NB4 (cell line): Measurements from ENCODE around the gene MEF2A.

Experiments
- DNase-seq: peaks from one replicate; pipeline ENCODE4 v3.0.0; 2010; ENCODE audit warnings: low read depth
- H3K4me3 ChIP-seq: one replicate; pipeline ENCODE4 v1.5.1; 2011; ENCODE audit warnings: mild to moderate bottlenecking, low read depth, low read length, moderate library complexity
- CTCF ChIP-seq: IDR thresholded peaks from one replicate; pipeline ENCODE4 v1.5.1; 2012; ENCODE audit warnings: low read depth, low read length
- MAX ChIP-seq: IDR thresholded peaks from 2 replicates; pipeline ENCODE4 v1.6.1; 2011; ENCODE audit warnings: low read depth, low read length
- MYC ChIP-seq: IDR thresholded peaks from 2 replicates; pipeline ENCODE4 v1.6.1; 2011; ENCODE audit warnings: low read depth, low read length
- POLR2A ChIP-seq: IDR thresholded peaks from 2 replicates; pipeline ENCODE4 v1.6.1; 2011; ENCODE audit warnings: mild to moderate bottlenecking; ENCODE audit not compliant: insufficient read length; ENCODE audit errors: extremely low read depth

The MEF2A gene

GRCh38 chr15:99720533-99720932 lies 154.7 kb downstream of the MEF2A start:
- H3K4me3 ChIP-seq = no peak overlapping the region
- DNase-seq = no peak
- TF ChIP-seq MAX = no peak
- TF ChIP-seq MYC = no peak
- TF ChIP-seq POLR2A = no peak
- no peak for TF ChIP-seq CTCF

GRCh38 chr15:99721104-99721778 lies 155.5 kb downstream of the MEF2A start:
- DNase-seq = no peak
- TF ChIP-seq MAX = no peak
- no peak for TF ChIP-seq MYC
- no peak for TF ChIP-seq CTCF
- TF ChIP-seq POLR2A = no peak
- H3K4me3 ChIP-seq = no peak overlapping the region

- no peak for DNase-seq
- no peak for TF ChIP-seq MYC
- no peak for TF ChIP-seq MAX
- no peak for TF ChIP-seq CTCF
- no peak for TF ChIP-seq POLR2A
- H3K4me3 ChIP-seq = no peak overlapping the region
Measured at GRCh38 chr15:99721896-99722295, 156.1 kb downstream of the MEF2A start.

GRCh38 chr15:99722406-99722805 lies 156.6 kb downstream of the MEF2A start:
- no peak for TF ChIP-seq MAX
- TF ChIP-seq POLR2A = no peak
- TF ChIP-seq MYC = no peak
- TF ChIP-seq CTCF = no peak
- no peak overlapping the region for H3K4me3 ChIP-seq
- no peak for DNase-seq

GRCh38 chr15:99726333-99726732 lies 160.5 kb downstream of the MEF2A start:
- no peak for TF ChIP-seq POLR2A
- no peak for TF ChIP-seq CTCF
- TF ChIP-seq MAX = no peak
- no peak for TF ChIP-seq MYC
- no peak for DNase-seq
- H3K4me3 ChIP-seq = no peak overlapping the region

GRCh38 chr15:99727330-99727729 lies 161.5 kb downstream of the MEF2A start:
- TF ChIP-seq CTCF = no peak
- TF ChIP-seq MAX = no peak
- TF ChIP-seq POLR2A = no peak
- no peak overlapping the region for H3K4me3 ChIP-seq
- no peak for DNase-seq
